GM12801 (cell line): ENCODE results near the gene CALHM6.

Experiments used
- TF ChIP-seq, protein P1 (sequence below): IDR thresholded peaks from one replicate; pipeline ENCODE4 v1.5.1; 2011; ENCODE audit warnings: control low read depth; ENCODE audit not compliant: insufficient read length; ENCODE audit errors: extremely low read depth

CALHM6 gene

DNA sequence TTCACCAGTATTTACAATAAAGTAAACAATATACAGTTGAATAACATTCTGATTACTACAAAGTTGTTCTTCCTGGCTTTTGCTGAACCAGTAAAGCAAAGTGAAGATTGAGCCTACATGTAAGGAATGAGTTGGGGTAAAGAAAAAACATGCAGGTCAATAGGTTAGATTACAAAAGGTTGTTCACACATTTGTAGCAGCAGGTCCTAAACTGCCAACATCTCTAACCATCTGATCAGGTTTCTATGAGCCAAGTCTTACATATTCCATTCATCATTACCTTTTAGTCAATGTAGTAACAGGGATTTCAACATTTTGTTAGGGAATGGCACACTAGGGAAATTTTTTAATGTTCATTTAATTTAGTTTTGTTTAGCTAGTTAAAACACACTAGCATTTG lies 9.3 kb upstream of the CALHM6 start:
- TF ChIP-seq, protein P1, sequence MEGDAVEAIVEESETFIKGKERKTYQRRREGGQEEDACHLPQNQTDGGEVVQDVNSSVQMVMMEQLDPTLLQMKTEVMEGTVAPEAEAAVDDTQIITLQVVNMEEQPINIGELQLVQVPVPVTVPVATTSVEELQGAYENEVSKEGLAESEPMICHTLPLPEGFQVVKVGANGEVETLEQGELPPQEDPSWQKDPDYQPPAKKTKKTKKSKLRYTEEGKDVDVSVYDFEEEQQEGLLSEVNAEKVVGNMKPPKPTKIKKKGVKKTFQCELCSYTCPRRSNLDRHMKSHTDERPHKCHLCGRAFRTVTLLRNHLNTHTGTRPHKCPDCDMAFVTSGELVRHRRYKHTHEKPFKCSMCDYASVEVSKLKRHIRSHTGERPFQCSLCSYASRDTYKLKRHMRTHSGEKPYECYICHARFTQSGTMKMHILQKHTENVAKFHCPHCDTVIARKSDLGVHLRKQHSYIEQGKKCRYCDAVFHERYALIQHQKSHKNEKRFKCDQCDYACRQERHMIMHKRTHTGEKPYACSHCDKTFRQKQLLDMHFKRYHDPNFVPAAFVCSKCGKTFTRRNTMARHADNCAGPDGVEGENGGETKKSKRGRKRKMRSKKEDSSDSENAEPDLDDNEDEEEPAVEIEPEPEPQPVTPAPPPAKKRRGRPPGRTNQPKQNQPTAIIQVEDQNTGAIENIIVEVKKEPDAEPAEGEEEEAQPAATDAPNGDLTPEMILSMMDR: no peak

DNA sequence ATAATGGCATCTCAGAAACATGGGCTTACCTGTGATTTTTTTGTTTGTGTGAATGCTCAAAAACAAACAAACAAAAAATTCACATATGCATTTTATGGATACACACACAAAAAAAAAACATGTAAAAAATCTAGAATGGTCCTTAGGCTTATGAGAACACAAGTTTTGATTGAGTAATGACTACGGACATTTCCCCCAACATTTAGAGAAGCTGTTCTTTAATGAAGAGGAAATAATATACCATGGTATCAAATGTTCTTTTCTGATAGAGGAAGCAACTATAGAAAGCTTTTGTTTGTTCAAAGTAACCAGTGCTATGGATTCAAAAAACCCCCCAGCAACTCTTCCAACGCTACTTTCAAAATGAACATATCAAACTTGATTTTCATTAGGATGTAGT lies 8.6 kb upstream of the CALHM6 start:
- TF ChIP-seq, protein P1: no peak

DNA sequence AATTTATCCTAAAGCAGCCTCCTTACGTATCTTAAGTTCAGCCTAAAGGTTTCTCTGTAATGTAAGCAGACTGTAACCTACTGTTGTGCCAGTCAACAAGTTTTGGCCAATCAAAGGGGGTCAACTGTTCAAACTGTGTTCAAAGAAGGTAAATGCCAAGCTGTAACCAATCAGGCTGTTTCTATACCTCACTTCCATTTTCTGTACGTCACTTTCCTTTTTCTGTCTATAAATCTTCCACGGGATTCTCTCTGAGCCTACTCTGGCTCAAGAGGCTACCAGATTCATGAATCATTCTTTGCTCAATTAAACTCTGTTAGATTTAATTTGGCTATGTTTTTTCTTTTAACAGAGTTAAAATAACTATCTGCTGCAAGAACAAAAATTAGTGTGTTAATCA lies 5.1 kb upstream of the CALHM6 start:
- TF ChIP-seq, protein P1: no peak

DNA sequence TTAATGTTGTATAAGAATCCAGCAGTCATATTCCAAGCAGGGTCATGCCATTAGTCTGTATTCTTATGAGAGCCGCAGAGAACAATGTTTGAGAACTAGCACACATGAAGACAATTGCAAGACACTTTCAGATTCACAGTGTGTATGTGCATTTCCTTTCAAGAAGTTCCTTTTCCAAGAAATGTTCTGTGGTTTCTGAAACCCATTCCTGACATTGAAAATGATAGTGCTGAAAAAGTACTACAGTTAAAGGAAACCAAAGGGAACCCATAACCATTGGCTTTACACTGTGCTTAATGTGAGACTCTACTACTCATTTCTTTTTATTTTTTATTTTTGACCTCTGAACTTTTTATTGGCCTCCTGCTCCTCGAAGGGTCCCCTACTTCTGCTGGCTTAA lies 4.2 kb upstream of the CALHM6 start:
- TF ChIP-seq, protein P1: no peak

DNA sequence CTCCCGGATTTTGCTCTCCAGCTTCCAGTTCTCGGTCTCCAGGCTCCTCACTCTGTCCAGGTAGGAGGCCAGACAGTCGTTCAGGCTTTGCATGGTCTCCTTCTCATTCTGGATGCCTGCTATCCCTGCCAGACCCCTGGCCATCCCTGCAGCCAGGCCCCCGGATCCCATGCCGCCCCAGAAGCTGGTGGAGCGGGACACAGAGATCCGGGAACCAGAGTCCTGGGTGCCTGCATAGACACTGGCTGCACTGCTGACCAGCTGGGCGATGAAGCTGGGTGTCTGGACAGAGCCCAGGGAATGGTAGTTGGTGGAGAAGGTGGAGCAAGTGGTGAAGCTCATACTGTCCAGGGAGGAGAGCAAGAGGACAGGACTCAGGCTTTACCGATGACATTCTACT lies 2.9 kb upstream of the CALHM6 start:
- TF ChIP-seq, protein P1: no peak

DNA sequence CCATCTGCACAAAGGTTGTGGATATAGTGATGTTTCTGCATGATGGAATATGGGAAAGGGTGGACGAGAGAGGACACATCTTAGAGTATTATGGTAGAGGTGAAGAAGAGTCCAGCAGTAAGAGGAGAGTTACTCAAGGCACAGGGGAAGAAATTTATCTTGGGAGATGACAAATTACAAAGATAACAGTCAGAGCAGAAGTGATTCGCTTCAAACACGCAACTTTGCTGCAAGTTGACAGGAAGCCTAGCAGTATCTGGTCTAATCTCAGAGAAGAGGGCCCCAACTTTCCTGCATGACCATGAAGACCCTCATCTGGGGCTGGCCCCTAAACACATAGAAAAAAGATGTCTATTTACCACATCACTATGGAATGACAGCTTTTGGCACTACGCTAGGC lies 1.2 kb upstream of the CALHM6 start:
- TF ChIP-seq, protein P1: no peak

DNA sequence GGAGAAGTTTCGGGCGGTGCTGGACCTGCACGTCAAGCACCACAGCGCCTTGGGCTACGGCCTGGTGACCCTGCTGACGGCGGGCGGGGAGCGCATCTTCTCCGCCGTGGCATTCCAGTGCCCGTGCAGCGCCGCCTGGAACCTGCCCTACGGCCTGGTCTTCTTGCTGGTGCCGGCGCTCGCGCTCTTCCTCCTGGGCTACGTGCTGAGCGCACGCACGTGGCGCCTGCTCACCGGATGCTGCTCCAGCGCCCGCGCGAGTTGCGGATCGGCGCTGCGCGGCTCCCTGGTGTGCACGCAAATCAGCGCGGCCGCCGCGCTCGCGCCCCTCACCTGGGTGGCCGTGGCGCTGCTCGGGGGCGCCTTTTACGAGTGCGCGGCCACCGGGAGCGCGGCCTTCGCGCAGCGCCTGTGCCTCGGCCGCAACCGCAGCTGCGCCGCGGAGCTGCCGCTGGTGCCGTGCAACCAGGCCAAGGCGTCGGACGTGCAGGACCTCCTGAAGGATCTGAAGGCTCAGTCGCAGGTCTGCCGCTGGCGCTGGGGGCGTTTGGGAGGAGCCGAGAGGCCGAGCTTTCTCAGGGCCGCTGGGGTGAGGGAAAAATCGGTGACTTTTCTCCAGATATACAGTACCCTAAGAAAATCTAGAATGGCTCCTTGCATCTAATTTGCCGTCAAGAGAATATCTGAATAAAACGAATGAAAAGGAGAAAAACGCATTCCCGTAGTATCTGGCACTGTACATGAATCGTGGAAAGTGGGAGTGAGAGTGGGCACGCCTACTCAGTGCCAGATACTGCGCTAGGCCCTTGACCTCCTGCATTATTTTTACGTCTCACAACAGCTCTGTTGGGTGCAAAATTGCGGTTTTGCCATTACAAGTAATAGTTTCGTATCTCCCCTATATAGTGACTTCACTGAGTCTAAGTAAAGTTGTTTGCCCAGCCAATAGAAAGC lies 1.0 kb downstream of the CALHM6 start:
- TF ChIP-seq, protein P1: no peak
